GM19397 (cell line): ENCODE results near the gene PURB.
"Not testable (repeated sequence)": the region's sequence is repeated elsewhere in the genome, so short reads cannot be mapped to it uniquely, and the experiment has no call there.

Source experiments
- ATAC-seq: cut with Tn5 transposase; IDR thresholded peaks from one replicate; pipeline ENCODE4 v1.9.1; 2021; ENCODE audit warnings: mild to moderate bottlenecking, moderate library complexity; ENCODE audit not compliant: unreplicated experiment

Gene PURB

GRCh38 chr7:44854644-44855364, 30.5 kb downstream of the PURB start:
- no peak for ATAC-seq

GRCh38 chr7:44853391-44853790, 31.9 kb downstream of the PURB start:
- ATAC-seq: no peak

- no peak for ATAC-seq
These were observed 32.7 kb downstream of the PURB start for GRCh38 chr7:44852590-44852989.

GRCh38 chr7:44849885-44850544, 35.3 kb downstream of the PURB start:
- no peak for ATAC-seq

GRCh38 chr7:44849259-44849884, 36.0 kb downstream of the PURB start:
- ATAC-seq: no peak

- peak; percentile 83 for ATAC-seq
These were observed 37.3 kb downstream of the PURB start, which contains the start of gene H2AZ2 for GRCh38 chr7:44847920-44848634. TSS of gene H2AZ2 (minus strand) at chr7:44848087. CDS start at chr7:44847971, 116 bp downstream.

- ATAC-seq: peak; percentile 73
These were observed 37.8 kb downstream of the PURB start for GRCh38 chr7:44847509-44847919.

GRCh38 chr7:44846816-44847508, 38.4 kb downstream of the PURB start:
- ATAC-seq: no peak

- ATAC-seq: not testable (repeated sequence)
These were observed 38.9 kb downstream of the PURB start for GRCh38 chr7:44846390-44846789.

- no peak for ATAC-seq
These were observed 39.9 kb downstream of the PURB start for GRCh38 chr7:44845451-44845850.

- ATAC-seq: not testable (repeated sequence)
These were observed 41.9 kb downstream of the PURB start for GRCh38 chr7:44843440-44843839.

GRCh38 chr7:44842675-44843074, 42.7 kb downstream of the PURB start:
- ATAC-seq: not testable (repeated sequence)

- ATAC-seq: no peak
These were observed 46.6 kb downstream of the PURB start for GRCh38 chr7:44838751-44839150.

- no peak for ATAC-seq
These were observed 57.8 kb downstream of the PURB start for GRCh38 chr7:44827567-44827966.
